OCI-LY7 (cell line): ENCODE measurements around the gene ABL1. TPM values are rescaled to one million over a fixed set of nuclear protein-coding genes. Genes with fewer than 3 reads are reported as not detected.

Experiments used
- BruUV-seq: library from RNA; stranded (reverse); fragments of 400-500 nt; replicated peaks from 2 replicates; lab custom pipeline; 2021; lab: Mats Ljungman, UMichigan
- CTCF ChIA-PET: fragments of 300-600 bp; sonication (Branson Sonifier 250); formaldehyde crosslinking; loops from one replicate; lab custom pipeline; 2022; ENCODE audit warnings: antibody characterized with exemption; ENCODE audit not compliant: unreplicated experiment; lab: Charles Lee
- POLR2A ChIA-PET: fragments of 300-600 bp; sonication (Branson Sonifier 250); formaldehyde crosslinking; loops from one replicate; lab custom pipeline; 2022; ENCODE audit warnings: antibody characterized with exemption; lab: Charles Lee
- DNase-seq: peaks from one replicate; pipeline ENCODE4 v3.0.0-alpha.2; 2015; ENCODE audit warnings: low spot score
- H2AFZ ChIP-seq: fragments of 200-600 bp; sonication (generic), shearing (Covaris generic); 2 replicates; pipeline ENCODE4 v1.6.1; 2014; ENCODE audit warnings: mild to moderate bottlenecking, antibody characterized with exemption, low read length, moderate library complexity
- H3K27ac ChIP-seq: fragments of 200-600 bp; sonication (generic); 2 replicates; pipeline ENCODE4 v1.5.1; 2014; ENCODE audit warnings: mixed run types, low read depth, mild to moderate bottlenecking, moderate library complexity, low read length, inconsistent platforms; ENCODE audit not compliant: poor library complexity, severe bottlenecking
- H3K36me3 ChIP-seq: fragments of 200-600 bp; sonication (generic); 2 replicates; pipeline ENCODE4 v1.6.1; 2014; ENCODE audit warnings: mild to moderate bottlenecking, antibody characterized with exemption, low read length, moderate library complexity, mixed read lengths; ENCODE audit not compliant: insufficient read depth
- H3K4me1 ChIP-seq: fragments of 200-600 bp; sonication (generic); 2 replicates; pipeline ENCODE4 v1.5.1; 2014; ENCODE audit warnings: mild to moderate bottlenecking, low read length; ENCODE audit not compliant: insufficient read depth, poor library complexity, severe bottlenecking
- H3K4me2 ChIP-seq: fragments of 200-600 bp; sonication (generic); 2 replicates; pipeline ENCODE4 v1.6.1; 2014; ENCODE audit warnings: mild to moderate bottlenecking, low read length
- H3K4me3 ChIP-seq: fragments of 200-600 bp; sonication (generic); 2 replicates; pipeline ENCODE4 v1.5.1; 2014; ENCODE audit warnings: mild to moderate bottlenecking, low read depth, low read length; ENCODE audit not compliant: poor library complexity, severe bottlenecking
- H3K79me2 ChIP-seq: fragments of 200-600 bp; sonication (generic); 2 replicates; pipeline ENCODE4 v1.6.1; 2016; ENCODE audit warnings: low read depth, mild to moderate bottlenecking, low read length, moderate library complexity, mixed read lengths; ENCODE audit not compliant: insufficient read depth
- H3K9me2 ChIP-seq: fragments of 200-600 bp; sonication (generic); 2 replicates; pipeline ENCODE4 v1.6.1; 2016; ENCODE audit warnings: mild to moderate bottlenecking, low read length, mixed read lengths; ENCODE audit not compliant: insufficient read depth
- H3K9me3 ChIP-seq: fragments of 200-600 bp; sonication (generic); 2 replicates; pipeline ENCODE4 v1.6.1; 2014; ENCODE audit warnings: mild to moderate bottlenecking, mixed run types, low read length, mixed read lengths
- H4K20me1 ChIP-seq: fragments of 200-600 bp; sonication (generic); 2 replicates; pipeline ENCODE4 v1.6.1; 2014; ENCODE audit warnings: mild to moderate bottlenecking, antibody characterized with exemption, low read length, moderate library complexity, mixed read lengths; ENCODE audit not compliant: insufficient read depth
- CTCF ChIP-seq: fragments of 200-600 bp; sonication (generic); conservative IDR thresholded peaks from 2 replicates; pipeline ENCODE4 v1.5.1; 2014; ENCODE audit warnings: mild to moderate bottlenecking, antibody characterized with exemption, low read length, moderate library complexity, mixed read lengths
- EZH2phosphoT487 ChIP-seq: fragments of 200-600 bp; sonication (generic); IDR thresholded peaks from 2 replicates; pipeline ENCODE4 v1.6.1; 2018; ENCODE audit warnings: low read depth, borderline replicate concordance, mild to moderate bottlenecking, mixed run types, antibody characterized with exemption, low read length, moderate library complexity, mixed read lengths
- intact Hi-C: fragments of 100-400 bp; cut with micrococcal nuclease; formaldehyde crosslinking; loops from one replicate; pipeline ENCODE4 v1.10.0; 2022; ENCODE audit not compliant: unreplicated experiment
- total RNA-seq, 2 experiments: library from RNA; depleted of rRNA in 1 of 2; stranded (reverse); fragments of >200 nt in 1 of 2; shearing (Covaris generic) in 1 of 2; gene quantifications; 2 replicates each; pipeline ENCODE4 v1.2.3, GENCODE V29; 2014 to 2022

ABL1 gene
- total RNA-seq, 2 experiments from 2014 or later: 8.1 to 28.3 TPM

GRCh38 chr9:130845901-130846481, 10.9 kb downstream of the ABL1 start:
- no TSS peak for BruUV-seq
- ChIA-PET POLR2A (interaction anchor here (0.7 to 1.6 kb wide), 4 partner anchors 13 to 1175 kb away, joined by 3 to 7 read pairs (median 3); no protein-coding TSS in a partner anchor), CTCF (no interaction called here)
- no peak overlapping the region for H3K4me3 ChIP-seq
- no peak for TF ChIP-seq CTCF
- H3K9me3 ChIP-seq: no peaks in the 10 kb centered on the region
- no peaks in the 10 kb centered on the region for H3K4me1 ChIP-seq
- H3K79me2 ChIP-seq: no peaks in the 10 kb centered on the region
- no peak overlapping the region for H3K4me2 ChIP-seq
- DNase-seq: no peak
- intact Hi-C loops: no loop called here
- no peaks in the 10 kb centered on the region; the same call in 1 of the 2 replicates for H4K20me1 ChIP-seq
- H3K36me3 ChIP-seq: no peaks in the 10 kb centered on the region
- no peak overlapping the region for H3K27ac ChIP-seq
- no peaks in the 10 kb centered on the region for H3K9me2 ChIP-seq
- H2AFZ ChIP-seq: no peak overlapping the region

- POLR2A ChIA-PET: interaction anchor here (0.7 to 1.6 kb wide), 2 partner anchors 14 to 1174 kb away, joined by 3 to 7 read pairs; no protein-coding TSS in a partner anchor
- no peaks in the 10 kb centered on the region for H3K9me2 ChIP-seq
- no peak overlapping the region for H3K4me2 ChIP-seq
These were observed 11.6 kb downstream of the ABL1 start for GRCh38 chr9:130846487-130847305.

More at GRCh38 chr9:130846487-130847305, 11.6 kb downstream of the ABL1 start:
- no peak overlapping the region for H2AFZ ChIP-seq
- CTCF ChIA-PET: no interaction called here
- TF ChIP-seq CTCF: no peak
- TF ChIP-seq EZH2phosphoT487: no peak
- intact Hi-C loops: no loop called here
- no peaks in the 10 kb centered on the region for H3K9me3 ChIP-seq
- H4K20me1 ChIP-seq: no peaks in the 10 kb centered on the region; the same call in 1 of the 2 replicates
- H3K36me3 ChIP-seq: no peaks in the 10 kb centered on the region
- no TSS peak for BruUV-seq
- H3K4me1 ChIP-seq: no peaks in the 10 kb centered on the region
- no peak for DNase-seq
- no peaks in the 10 kb centered on the region for H3K79me2 ChIP-seq
- H3K27ac ChIP-seq: no peak overlapping the region
- no peak overlapping the region for H3K4me3 ChIP-seq
